Astrocyte of the cerebellum (primary cell): ENCODE data around the gene CDKL1.

Experiments
- DNase-seq: peaks from one replicate; pipeline ENCODE4 v3.0.0-alpha.2; 2011; ENCODE audit warnings: low read depth
- H3K4me3 ChIP-seq: 2 replicates; pipeline ENCODE4 v1.5.1; 2011; ENCODE audit warnings: mild to moderate bottlenecking, low read depth, low read length, moderate library complexity
- in situ Hi-C: cut with HindIII; loops from 2 replicates; pipeline ENCODE4 v1.10.0; 2017; ENCODE audit warnings: low sequenced_read_pairs
- TF ChIP-seq, protein P1 (sequence below): IDR thresholded peaks from 2 replicates; pipeline ENCODE4 v1.5.1; 2012; ENCODE audit warnings: low read length, low read depth, moderate library complexity, mild to moderate bottlenecking; ENCODE audit errors: missing control alignments

The CDKL1 gene

DNA sequence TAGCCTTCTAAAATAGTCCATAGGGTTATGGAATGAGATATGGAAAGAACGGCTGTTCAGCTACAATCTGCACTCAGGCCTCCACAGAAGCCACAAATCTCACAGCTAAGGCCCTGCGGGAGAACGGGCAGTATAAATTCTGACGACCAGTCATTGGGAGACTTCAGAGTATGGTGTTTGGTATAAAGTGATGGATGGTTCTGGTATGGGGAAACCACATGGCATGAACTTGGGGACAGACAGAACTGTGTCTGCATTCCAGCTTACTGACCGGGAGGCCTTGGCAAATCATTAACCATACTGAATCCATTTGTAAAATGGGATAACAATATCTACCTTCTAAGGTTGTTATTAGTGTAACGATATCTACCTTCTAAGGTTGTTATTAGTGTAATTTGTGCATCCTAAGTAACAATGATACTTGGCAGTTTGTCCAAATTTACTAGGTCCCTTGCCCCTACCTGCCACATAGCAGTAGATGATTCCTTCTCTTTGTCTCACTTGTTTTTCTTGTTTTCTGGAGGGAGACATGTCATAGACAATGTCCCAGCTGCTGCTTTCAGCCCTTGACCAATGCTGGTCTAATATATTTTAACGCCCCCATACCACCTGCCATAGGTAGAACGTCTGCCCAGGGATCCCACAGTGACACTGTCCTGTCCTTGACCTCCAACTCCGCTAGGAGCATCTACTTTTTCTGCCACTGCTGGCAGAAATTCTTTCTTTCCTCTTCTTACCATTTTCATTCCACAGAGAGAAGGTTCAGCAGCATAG is 6.8 kb downstream of the CDKL1 start:
- TF ChIP-seq, protein P1, sequence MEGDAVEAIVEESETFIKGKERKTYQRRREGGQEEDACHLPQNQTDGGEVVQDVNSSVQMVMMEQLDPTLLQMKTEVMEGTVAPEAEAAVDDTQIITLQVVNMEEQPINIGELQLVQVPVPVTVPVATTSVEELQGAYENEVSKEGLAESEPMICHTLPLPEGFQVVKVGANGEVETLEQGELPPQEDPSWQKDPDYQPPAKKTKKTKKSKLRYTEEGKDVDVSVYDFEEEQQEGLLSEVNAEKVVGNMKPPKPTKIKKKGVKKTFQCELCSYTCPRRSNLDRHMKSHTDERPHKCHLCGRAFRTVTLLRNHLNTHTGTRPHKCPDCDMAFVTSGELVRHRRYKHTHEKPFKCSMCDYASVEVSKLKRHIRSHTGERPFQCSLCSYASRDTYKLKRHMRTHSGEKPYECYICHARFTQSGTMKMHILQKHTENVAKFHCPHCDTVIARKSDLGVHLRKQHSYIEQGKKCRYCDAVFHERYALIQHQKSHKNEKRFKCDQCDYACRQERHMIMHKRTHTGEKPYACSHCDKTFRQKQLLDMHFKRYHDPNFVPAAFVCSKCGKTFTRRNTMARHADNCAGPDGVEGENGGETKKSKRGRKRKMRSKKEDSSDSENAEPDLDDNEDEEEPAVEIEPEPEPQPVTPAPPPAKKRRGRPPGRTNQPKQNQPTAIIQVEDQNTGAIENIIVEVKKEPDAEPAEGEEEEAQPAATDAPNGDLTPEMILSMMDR: no peak
- in situ Hi-C loops: no loop called here
- H3K4me3 ChIP-seq: no peak overlapping the region
- no peak for DNase-seq

- TF ChIP-seq, protein P1: no peak
- no peak for DNase-seq
- in situ Hi-C loops: no loop called here
- H3K4me3 ChIP-seq: no peak overlapping the region
Measured at GRCh38 chr14:50388256-50388931, 8.3 kb downstream of the CDKL1 start.

- in situ Hi-C loops: no loop called here
- TF ChIP-seq, protein P1: no peak
- no peak overlapping the region for H3K4me3 ChIP-seq
- DNase-seq: no peak
Measured at GRCh38 chr14:50387548-50387947, 9.1 kb downstream of the CDKL1 start.

- in situ Hi-C loops: no loop called here
- no peak overlapping the region for H3K4me3 ChIP-seq
- no peak for DNase-seq
- TF ChIP-seq, protein P1: no peak
Measured at GRCh38 chr14:50383618-50384225, 13.0 kb downstream of the CDKL1 start.

GRCh38 chr14:50381823-50382287 is 14.8 kb downstream of the CDKL1 start:
- DNase-seq: no peak
- no peak overlapping the region for H3K4me3 ChIP-seq
- in situ Hi-C loops: no loop called here
- TF ChIP-seq, protein P1: no peak

DNA sequence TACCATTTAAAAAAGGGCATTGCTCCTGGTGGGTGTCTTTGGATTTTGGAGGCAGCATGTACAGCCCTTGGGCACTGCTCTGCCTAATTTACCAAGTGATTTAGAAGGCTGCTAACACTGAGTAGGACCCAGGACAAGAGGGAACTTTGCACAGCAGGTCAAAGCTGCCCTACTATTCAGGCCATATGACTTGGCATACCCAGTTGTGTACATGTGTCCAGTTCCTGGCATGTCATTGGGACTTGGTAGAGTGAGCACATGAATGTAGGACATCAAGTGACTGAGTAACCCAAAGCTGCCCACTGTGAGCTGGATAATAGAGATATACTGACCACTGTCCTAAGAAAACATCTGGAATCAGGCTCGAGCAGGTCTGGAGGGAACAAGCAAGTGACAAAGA is 15.7 kb downstream of the CDKL1 start:
- H3K4me3 ChIP-seq: no peak overlapping the region
- in situ Hi-C loops: no loop called here
- TF ChIP-seq, protein P1: no peak
- no peak for DNase-seq
